ENCODE measurements around the gene SMLR1. TPM values are rescaled to one million over a fixed set of nuclear protein-coding genes. Genes with fewer than 3 reads are reported as not detected.
"Not testable (repeated sequence)": the region's sequence is repeated elsewhere in the genome, so short reads cannot be mapped to it uniquely, and the experiment has no call there.

Gene SMLR1
- not detected in 2 replicates for total RNA-seq
- 0.08 TPM for polyA plus RNA-seq (2012)

DNA sequence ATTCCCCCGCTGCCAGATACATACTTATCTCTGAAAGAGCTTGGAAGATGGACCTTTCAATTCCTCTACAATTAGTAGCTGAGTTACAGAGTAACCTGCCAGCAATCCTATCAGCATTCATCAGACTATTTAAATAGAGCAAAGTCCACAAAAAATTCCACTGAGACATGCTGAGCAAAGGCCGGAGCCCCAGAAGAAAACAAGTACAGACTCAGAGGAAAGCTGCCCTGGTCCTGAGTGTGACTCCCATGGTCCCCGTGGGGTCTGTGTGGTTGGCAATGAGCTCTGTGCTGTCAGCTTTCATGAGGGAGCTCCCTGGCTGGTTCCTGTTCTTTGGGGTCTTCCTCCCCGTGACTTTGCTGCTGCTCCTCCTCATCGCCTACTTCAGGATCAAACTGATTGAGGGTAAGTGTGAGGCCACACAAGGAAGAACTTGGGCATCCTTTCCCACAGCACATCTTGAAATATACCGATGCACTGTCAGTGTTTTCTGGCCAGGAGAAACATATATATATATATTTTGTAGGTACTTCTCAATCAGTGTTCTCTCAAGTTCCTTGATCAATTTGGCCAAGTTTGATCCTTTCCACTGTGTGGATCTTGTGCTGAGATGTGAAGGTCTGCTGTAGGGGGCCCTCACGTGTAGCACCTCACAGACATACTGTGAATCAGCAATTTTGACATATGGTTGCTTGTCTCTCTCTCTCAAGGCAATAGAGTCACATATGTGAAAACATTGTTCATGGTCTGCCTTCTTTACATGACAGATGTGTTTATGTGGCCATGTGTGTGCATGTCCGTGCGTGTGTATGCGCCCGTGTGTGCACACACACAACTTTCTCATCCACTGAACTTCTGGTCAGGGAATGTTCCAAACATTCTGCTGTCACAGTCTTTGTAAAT, at the start of gene SMLR1:
SMLR1 (plus strand) TSS at position 160 of the 903 bp plus-strand sequence; CDS start at position 168, 8 bp downstream.
- DNase-seq (ENCODE audit: low read depth), result no peak

DNA sequence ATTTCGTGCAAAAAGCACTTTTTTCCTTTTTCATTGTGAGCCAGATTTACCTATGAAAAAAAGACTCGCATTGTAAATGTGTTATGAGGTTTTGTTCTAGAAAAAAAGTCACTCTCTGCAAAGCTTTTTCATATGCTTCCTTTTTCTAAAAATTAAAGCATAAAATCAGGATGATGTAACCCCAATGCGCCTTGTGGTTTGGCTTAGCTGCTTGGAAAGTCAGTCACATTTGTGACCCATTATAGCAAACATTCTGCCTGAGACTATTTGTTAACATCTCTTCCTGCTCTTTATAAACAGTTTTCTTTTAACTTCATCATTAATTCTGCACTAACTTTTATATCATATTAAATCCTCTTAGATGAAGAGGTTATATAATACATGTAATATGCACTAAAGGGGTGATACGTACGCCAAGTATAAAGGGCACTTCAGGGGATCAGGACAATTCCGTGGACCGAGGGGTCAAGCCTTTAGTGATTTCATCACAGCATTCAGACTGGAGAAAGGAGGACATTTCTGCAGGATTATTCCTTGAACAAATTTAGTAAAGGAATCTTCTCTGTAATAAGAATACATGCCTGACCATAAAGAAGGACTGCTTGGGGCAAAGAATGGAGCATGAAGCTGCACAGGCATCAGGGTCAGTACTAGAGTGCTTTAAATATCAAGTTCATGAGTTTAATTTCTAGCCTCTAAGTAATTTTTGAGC, 48.1 kb upstream of the SMLR1 start:
- peak; percentile 47 for DNase-seq (ENCODE audit: low read depth)

DNA sequence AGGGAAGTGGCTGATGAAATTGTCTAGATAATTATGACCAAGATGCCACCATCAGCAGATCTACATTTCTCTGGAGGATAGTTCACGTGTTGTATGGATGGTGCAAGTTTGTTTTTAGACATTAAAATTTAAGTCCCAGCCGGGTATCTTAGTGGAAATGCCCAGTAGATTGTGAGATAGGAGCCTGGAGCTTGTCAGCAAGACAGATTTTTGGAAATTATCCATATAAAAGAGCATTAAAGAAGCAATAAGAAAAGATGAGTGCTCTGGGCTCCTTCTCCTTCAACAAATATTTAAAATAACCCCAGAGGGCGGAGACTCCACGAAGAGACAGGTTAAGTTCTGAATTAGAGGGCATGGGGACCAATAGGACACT, 47.6 kb upstream of the SMLR1 start:
- DNase-seq (ENCODE audit: low read depth), result no peak

DNA sequence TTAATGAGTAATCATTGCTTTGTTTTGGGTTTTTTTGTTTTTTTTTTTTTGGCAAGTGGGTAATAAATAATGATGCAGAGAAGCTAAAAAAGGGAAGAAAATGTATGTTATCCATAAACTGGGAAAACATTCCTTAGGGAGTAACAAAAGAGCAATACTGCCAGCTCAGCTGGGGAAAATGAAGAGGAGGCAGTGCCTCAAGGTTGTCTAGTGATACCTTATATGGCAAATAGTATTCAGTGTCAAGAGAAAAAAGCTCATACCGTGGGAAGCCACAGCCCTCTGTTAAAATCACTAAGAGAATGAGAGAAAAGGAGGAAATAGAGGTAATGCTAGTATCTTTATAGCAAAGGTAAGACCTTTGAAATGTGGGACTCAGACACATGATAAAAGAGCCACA, 47.1 kb upstream of the SMLR1 start:
- DNase-seq (ENCODE audit: low read depth), result no peak

DNA sequence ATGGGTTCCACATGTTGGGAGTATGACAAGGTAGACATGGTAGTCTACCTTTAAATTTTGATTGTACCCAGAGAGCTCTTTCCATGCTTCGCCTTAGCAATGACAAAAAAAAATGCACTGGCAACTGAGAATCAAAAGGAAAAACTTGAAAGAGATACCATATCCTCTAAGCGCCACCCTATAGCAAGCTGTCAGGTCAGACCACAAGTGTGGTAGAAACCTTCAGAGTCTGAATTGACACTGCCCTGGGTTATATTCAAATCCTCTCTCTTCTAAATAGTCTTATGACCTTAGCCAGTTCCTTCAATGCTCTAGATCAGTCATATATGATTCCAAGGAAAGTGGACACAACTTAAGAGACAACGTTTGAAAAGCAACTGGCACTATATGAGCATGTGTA, 45.6 kb upstream of the SMLR1 start:
- no peak for DNase-seq (ENCODE audit: low read depth)

DNA sequence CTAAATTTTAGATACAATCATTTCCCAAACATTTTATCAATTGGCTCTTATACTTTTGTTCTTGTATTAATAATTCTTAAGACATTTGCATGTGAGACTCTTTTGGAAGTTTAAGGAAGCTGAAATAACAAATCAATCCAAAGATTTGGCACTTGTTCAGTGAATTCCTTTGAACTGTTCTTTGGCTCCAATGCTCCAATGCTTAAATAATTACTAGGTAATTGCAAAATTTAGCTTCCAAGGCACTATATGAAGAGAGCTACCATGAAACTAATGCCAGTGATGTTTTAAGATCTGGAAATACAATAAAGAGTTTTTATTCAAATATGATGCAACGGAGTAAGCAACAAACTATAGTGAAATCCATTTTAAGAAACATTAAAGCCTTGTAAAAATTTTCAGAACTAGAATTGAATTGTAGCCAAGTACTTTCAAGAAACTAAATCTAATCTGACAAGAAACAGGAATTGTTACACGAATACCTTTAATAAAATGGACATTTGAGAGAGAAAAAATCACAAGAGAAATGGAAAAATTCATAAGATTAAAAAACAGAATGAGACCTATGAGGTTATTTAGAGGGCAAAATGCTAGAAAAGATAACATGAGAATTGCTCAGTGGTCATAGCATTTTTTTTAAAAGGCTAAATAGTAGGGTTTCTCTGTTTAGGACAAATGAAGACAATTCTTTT, 43.6 kb upstream of the SMLR1 start:
- DNase-seq (ENCODE audit: low read depth), result no peak

DNA sequence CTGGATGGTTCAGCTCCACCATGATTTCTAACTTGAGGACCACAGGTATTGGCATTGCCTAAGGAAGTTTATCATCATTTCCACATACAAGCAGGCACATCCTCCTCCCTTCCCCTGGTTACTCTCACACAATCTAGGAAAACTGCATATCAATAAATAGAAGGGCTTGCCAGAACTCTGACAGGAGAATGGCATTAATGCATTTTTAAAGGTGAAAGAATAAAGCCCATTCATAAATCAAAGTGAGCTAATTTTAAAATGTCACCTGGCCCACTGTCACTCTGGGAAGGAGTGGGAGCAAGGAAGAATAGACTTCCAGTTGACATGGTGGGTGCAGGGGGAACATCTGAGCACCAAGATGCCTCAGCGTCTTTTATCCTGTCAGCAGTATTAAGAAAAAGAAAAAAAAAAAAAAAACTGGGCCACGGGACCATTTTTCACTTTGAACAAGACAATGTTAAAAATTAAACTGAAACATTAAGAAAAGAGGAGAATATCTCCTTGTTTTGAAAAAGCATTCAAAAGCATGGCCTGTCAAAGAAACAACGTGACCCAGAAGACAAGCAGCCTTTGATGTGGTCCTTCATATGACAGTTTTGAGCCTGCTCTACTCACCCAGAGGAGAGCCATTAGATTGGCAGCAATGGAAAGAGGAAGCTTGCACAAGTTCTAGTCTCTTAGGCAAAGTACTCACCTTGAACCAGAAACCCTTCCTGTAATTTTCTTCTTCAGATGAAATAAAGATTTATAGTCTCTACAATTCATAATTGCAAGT, 39.3 kb upstream of the SMLR1 start:
- no peak for DNase-seq (ENCODE audit: low read depth)

DNA sequence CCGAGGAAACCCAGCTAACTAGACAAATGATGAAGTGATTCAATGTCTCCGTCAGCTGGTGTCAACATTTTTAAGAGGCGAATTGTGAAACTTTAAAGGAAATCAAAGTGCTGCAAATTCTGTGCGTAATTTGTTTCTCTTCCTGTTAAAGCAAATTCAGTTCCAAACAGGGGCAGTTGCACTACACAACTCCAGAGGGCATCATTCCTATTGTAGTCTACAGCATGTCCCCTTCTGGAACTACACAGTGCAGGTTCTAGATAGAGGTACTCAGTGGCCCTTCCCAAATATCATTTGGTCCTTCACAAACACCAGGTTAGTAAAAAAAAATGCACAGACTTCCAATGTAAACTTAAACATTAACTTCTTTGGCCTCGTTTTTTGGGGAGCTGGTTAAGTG, 38.3 kb upstream of the SMLR1 start:
- no peak for DNase-seq (ENCODE audit: low read depth)

DNA sequence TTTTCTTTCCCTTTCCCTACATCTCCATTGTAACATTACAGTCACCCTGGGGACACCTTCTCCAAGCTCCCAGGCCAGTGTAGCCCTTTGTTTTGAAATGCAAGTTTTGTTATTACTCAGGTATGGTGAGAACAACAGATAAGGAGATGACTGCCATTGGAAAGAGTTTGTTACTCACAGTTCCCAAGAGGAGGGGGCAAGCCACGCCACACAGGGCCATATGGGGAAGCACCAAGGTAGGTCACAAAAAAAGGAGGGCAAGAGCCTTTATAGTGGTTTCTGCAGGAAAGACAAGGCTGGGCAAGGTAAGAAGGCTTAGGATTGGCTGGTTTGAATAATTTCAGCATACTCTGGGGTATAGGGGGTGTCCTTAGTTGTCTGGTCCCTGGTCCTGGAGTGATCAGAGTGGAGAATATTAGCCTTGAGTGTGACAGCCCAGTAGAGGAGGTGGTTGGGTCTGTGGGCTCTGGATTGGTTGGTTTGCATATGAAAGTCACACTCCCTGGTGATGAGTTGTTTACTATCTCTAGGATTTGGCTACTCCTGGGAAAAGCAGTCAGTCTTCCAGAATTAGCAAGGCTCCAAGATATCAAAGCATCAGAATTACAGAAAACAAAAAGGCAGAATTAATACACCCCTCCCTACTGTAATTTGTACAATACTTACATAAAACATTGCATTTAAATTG, 33.1 kb upstream of the SMLR1 start:
- DNase-seq (ENCODE audit: low read depth), result no peak

DNA sequence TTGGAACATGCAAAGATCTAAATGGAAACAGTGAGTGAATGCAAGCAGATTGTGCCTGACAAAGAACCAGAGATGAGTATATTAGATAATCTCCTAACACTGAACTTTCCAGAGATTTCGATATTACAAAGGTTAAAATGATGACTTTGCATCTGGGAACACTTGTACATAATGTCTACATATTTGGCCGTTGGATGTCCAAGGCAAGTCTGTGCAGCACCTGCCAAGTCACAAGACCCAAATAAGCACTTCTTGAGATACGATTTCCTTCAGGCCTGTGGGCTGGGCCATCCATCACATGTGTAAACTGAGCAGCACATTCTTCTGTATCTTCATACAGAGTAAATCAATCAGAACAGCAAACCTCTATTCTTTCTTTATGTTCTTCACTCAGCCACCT, 32.5 kb upstream of the SMLR1 start:
- no peak for DNase-seq (ENCODE audit: low read depth)

DNA sequence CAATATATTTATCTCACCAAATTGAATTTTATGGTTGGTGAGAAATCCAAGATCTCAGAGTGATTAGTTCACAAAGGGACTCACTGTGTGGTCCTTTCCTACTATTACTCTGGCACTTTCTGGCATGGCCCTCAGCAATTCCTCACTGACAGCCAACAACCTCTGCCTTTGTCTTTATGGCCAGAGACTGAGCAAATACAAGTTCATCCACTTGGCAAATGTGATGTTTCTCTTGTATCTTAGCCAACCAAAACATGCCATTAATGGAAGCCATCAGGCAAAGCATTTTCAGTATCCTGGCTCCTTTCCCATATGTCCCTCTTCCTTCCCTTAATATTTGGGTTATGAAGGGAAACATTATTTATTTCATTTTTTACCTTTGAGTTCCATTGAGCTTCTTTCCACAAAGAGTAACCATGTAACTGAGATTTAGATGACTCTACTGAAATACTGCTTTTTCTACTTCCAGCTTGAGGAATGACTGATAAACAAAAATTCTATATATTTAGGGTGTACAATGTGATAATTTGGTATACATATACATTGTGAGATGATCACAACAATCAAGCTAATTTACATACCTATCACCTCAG, 30.8 kb upstream of the SMLR1 start:
- DNase-seq (ENCODE audit: low read depth), result peak; percentile 60

DNA sequence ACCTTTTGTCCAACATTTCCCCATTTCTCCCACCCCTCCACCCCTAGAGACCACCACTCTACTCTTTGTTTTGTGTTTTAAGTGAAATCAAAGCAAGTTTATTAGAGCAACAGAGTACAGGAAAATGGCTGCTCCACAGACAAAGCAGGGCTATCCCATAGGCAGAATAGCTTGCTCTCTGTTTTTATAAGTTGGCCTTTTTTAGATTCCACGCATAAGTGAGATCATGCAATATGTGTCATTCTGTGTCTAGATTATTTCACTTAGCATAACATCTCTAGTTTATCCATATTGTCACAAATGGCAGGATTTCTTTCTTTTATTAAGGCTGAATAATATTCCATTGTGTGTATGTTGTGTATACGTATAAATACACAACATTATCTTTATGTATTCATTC, 30.1 kb upstream of the SMLR1 start:
- no peak for DNase-seq (ENCODE audit: low read depth)

DNA sequence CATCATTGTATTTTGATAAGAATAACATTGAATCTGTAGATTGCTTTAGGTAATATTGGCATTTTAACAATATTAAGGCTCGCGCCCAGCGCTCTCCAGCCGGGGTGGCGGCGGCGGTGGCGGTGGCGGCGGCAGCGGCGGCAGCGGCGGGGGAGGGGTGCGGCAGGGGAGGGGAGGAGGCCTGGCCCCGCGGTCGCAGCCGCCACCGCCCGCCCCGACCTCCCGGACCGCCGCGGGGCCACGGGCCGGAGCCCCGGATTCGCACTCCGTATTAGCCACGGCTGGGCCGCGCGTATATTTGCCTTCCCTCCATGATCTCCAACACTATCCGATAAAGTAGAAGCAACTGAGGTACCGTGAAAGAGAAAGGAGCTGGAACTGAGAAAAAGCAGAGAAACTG, 25.8 kb upstream of the SMLR1 start:
- DNase-seq (ENCODE audit: low read depth), result not testable (repeated sequence)

DNA sequence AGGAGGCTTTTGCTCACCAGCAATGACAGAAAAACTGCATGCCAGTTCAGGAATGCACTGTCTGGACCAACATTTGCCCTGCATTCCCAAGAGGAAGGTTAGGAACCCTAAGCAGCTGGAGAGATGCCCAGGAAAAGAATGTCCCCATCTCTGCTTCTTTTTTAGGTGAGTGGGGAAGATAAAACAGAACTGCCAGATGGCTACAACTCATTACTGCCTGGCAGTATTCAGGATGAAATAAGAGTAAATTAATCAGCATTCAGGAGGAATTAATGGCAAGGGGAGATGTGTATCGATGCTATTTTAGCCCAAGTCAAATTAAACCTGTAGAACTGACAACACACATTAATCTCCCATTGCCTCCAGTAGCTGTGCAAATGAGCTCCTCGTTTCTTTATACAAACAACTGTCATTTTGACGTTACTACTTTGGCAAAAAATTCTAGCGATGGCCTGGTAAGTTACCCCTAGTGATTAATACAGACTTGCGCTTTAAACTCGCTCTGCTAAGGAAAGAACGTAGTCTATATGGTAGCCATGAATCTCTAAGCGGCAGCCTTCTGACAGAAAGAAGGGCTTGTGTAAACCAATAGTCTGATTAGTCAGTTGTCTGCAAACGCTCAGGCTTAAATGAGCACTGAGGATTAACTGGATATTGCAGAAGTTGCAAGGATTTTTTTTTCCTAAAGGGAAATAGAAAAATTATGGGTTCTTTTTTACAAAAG, 16.7 kb upstream of the SMLR1 start:
- peak; percentile 19 for DNase-seq (ENCODE audit: low read depth)

DNA sequence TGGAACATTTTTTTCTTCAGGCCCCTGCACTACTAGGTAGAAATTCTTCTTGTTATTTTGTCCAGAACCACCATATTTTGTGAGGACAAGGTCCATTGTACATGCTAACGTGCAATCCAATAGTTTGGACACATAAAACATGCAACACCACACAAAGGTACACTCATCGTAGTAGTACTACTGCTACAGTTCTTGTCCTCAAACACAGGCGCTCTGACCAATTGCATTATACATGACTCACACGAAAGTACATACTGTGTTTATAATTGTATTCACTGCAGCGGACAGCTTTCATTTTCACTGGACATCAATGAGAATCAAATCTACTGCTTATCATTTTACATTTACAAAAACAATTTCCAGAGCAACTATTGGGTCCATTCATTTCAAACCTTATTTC, 15.3 kb upstream of the SMLR1 start:
- no peak for DNase-seq (ENCODE audit: low read depth)

DNA sequence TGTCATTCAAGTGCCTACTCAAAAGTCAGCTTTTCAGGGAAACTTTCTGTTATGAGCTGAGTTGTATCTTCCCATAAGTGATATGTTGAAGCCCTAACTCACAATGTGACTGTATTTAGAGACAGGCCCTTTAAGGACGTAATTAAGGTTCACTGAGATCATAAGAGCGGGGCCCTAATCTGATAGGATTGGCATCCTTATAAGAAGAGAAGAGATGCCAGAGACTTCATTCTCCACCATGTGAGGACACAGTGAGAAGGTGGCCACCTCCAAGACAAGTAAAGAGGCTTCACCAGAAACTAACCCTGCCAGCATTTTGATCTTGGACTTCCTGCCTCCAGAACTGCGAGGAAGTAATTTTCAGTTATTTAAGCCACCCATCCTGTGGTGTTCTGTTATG, 12.7 kb upstream of the SMLR1 start:
- no peak for DNase-seq (ENCODE audit: low read depth)

DNA sequence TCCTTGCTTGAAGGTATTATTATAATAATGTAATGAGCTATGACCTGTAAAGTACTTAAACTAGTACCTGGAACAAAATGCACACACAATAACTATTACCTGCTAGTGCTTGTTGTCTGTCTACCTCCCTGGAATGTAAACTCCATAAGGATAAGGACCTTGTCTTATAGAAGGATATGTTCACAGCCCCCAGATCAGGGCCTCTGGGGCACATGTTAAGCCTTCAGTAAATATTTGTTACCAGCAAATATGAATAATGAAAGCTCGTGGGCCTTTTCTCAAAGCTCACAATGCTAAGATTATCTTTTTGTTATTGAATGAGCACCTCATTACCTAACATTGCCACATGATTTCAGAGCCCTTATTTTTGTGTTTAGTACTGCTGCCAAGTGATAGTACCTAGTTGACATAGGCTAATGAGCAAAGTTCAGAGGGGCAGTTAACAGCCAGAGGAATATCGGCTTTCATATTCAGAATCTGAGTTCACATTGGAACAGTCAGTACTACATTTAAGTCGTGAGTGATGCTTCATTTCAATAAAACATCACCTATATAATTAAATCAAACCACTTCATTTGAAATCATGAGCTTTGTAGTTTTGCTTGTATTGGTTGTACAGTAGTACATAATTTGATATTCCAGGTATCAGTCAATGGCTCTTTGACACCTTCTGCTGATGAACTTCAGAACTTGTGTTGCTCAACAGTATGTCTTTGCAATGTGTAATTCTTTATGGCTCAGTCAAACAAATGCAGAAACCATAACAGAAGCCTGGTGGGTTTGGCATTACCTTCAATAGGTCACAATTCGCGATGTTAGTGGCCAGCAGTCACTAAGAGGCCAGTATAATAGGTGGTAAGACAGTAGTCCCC, 11.8 kb upstream of the SMLR1 start:
- no peak for DNase-seq (ENCODE audit: low read depth)

DNA sequence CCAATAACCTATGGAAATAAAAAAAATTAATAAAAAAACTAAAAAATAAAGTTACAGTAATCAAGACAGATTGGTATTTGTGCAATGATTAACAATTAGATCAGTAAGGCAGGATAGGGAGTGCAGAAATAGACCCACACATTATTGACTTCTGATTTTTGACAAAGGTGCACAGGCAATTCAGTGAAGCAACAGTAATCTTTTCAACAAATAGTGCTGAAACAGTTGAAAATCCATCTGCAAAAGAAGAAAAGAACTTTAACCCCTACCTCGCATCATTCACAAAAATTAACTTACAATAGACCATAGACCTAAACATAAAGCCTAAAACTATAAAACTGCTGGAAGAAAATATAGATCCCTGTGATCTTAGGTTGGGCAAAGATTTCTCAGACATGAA, 4.5 kb upstream of the SMLR1 start:
- no peak for DNase-seq (ENCODE audit: low read depth)
